Activated CD8-positive, alpha-beta memory T cell treated with anti-CD3 and anti-CD28 coated beads, Interleukin-2, amount 50 U/mL, for 24 hours (primary cell): Measurements from ENCODE around the gene ZC3H12A.
"Not testable (repeated sequence)": the region's sequence is repeated elsewhere in the genome, so short reads cannot be mapped to it uniquely, and the experiment has no call there.

ENCODE experiments used
- DNase-seq: peaks from one replicate; pipeline ENCODE4 v3.0.0-alpha.2; 2020; ENCODE audit errors: extremely low read depth

Gene ZC3H12A

GRCh38 chr1:37502104-37502503, 27.7 kb downstream of the ZC3H12A start:
- no peak for DNase-seq

- not testable (repeated sequence) for DNase-seq
Observed at GRCh38 chr1:37502791-37503190, 28.4 kb downstream of the ZC3H12A start.

GRCh38 chr1:37506740-37507139, 32.4 kb downstream of the ZC3H12A start:
- DNase-seq: no peak

- no peak for DNase-seq
Observed at GRCh38 chr1:37509181-37509580, 34.8 kb downstream of the ZC3H12A start.

DNA sequence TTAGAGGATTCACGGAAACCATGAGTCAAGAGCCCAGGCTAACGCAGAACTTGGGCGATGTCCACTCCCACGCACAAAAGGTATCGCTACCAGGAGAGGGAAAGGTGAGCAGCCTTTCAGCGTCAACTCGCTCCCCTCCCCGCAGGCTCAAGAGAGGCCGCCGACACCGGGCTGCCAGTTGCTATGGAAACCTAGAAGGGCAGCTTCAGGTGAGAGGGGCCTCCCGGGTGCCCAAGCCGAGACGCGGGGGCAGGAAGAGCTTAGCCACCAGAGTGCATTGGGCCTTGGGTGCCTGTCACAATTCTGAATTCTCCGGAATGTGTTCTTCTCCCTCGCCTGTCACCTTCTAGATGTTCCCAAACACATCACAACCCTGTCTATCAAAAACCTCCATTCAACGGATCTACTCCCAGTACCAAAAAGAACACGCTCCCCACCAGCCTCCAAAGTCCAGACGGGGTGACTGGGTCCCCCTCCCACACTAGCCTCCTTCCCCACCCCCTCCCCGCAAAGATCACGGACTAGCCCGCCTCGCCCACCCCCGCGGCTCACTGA, 39.5 kb downstream of the ZC3H12A start:
- no peak for DNase-seq

- DNase-seq: peak; percentile 26
Observed at GRCh38 chr1:37514350-37515184, 40.2 kb downstream of the ZC3H12A start, which contains the start of gene MEAF6. MEAF6 (minus strand) TSS chr1:37514766; CDS start chr1:37514746, 20 bp downstream.

DNA sequence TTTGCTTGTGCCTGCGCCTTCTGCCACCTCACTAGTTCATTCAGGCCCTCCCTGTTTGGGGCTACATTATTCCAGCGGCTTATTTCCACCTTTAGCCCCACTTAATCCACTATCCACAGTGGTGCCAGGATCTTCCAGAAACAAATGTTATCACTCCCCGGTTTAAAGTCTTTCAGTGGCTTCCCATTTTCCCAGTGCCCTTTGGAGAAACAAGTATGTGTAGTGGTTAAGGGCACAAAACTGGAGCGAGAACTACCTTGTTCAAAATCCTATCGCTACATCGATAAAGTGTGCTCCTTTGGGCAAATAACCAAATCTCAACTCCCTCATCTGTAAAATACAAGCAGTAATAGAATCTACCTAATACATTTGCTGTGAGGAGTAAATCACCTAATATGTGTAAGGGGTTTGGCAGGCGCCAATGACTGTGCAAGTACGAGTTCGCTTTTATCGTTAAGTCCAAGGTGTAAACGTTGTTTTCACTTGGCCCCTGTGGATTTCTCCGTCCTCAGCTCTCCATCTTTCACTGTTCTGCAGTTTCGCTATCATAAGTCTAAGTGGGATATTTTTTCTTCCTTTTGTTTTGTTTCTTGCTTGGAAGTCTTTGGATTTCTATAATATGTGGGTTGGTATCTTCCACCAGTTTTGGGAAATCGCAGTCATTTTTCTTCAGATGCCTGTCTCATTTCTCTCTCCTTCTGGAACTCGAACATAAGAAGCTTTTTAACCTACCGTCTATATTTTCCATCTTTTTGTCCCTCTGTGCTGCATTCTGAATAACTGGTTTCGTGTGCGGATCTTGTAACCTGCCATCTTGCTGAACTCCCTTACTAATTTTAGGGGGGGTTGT, 41.0 kb downstream of the ZC3H12A start:
- no peak for DNase-seq

DNA sequence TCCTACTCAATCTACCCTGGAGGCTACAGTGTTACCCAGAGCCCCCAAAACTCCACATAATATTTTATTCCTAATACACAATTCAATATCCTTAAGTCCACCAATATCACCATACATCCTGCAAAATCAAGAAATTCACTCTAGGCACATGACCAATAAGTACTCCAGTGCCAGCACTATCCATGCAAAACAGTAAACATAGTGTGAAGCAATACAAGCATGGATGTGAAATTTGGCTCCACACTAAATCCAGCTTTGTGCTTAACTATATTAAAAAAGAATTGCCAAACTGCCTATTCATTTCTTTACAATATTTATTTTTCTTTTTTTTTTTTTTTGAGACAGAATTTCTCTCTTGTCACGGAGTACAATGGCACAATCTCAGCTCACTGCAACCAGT, 43.2 kb downstream of the ZC3H12A start:
- no peak for DNase-seq

GRCh38 chr1:37518241-37518640, 43.9 kb downstream of the ZC3H12A start:
- DNase-seq: not testable (repeated sequence)

DNA sequence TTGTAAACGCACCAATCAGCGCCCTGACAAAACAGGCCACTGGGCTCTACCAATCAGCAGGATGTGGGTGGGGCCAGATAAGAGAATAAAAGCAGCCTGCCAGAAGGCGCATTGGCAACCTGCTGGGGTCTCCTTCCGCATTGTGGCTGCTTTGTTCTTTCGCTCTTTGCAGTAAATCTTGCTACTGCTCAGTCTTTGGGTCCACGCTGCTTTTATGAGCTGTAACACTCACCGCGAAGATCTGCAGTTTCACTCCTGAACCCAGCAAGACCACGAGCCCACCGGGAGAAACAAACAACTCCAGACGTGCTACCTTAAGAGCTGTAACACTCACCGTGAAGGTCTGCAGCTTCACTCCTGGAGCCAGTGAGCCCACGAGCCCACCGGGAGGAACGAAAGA, 44.5 kb downstream of the ZC3H12A start:
- peak; percentile 40 for DNase-seq

DNA sequence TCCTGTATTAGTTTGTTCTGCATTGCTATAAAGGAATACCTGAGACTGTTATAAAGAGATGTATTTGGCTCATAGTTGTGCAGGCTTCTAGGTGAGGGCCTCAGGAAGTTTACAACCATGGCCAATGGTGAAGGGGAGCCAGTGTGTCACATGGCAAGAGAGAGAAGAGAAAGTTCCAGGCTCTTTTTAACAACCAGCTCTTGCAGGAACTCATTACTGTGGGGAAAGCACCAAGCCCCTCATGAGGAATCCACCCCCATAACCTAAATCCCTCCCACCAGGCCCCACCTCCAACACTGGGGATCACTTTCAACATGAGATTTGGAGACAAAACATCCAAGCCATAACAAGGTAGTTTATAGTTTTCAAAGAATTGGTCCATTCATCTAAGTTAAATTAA, 45.2 kb downstream of the ZC3H12A start:
- DNase-seq: no peak

GRCh38 chr1:37529888-37530287, 55.5 kb downstream of the ZC3H12A start:
- not testable (repeated sequence) for DNase-seq

DNA sequence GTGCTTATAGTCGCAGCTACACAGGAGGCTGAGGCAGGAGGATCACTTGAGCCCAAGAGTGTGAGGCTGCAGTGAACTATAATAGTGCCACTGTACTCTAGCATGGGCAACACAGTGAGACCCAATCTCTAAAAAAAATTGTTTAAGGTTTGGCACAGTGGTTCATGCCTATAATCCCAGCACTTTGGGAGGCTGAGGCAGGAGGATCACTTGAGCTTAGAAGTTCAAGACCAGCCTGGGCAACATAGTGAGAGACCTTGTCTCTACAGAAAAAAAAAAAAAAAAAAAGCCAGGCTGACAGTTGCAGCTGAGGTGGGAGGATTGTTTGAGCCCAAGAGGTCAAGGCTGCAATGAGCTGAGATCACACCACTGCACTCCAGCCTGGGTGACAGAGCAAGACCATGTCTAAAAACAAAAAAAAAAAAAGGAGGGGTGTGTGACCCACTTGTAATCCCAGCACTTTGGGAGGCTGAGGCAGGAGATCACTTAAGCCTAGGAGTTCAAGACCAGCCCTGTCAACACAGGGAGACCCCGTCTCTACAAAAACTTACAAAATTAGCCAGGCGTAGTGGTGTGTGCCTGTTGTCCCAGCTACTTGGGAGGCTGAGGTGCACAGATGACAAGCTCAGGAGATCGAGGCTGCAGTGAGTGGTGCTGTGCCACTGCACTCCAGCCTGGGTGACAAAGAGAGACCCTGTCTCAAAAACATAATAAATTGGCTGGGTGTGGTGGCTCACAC, 58.2 kb downstream of the ZC3H12A start:
- not testable (repeated sequence) for DNase-seq

GRCh38 chr1:37533317-37534093, 59.1 kb downstream of the ZC3H12A start:
- DNase-seq: no peak
